Thyroid gland (tissue), 4 donors: Measurements from ENCODE around the gene SLC41A2.

Experiments
- POLR2A ChIP-seq, 2 donors: fragments of 450-650 bp; IDR thresholded peaks; one replicate each; pipeline ENCODE4 v1.6.1; 2017; ENCODE audit warnings: antibody characterized with exemption in 2 of 2, mild to moderate bottlenecking in 2 of 2, moderate library complexity in 1 of 2
- TF ChIP-seq, protein P1 (sequence below), 6 experiments: fragments of 200-600 bp in 3 of 6; fragments of 450-650 bp in 3 of 6; sonication (generic) in 3 of 6; IDR thresholded peaks; one replicate each; pipeline ENCODE4 v1.5.1; 2016 to 2019; ENCODE audit warnings: antibody characterized with exemption in 6 of 6, mild to moderate bottlenecking in 2 of 6, inconsistent platforms in 1 of 6, moderate library complexity in 1 of 6

DNA sequence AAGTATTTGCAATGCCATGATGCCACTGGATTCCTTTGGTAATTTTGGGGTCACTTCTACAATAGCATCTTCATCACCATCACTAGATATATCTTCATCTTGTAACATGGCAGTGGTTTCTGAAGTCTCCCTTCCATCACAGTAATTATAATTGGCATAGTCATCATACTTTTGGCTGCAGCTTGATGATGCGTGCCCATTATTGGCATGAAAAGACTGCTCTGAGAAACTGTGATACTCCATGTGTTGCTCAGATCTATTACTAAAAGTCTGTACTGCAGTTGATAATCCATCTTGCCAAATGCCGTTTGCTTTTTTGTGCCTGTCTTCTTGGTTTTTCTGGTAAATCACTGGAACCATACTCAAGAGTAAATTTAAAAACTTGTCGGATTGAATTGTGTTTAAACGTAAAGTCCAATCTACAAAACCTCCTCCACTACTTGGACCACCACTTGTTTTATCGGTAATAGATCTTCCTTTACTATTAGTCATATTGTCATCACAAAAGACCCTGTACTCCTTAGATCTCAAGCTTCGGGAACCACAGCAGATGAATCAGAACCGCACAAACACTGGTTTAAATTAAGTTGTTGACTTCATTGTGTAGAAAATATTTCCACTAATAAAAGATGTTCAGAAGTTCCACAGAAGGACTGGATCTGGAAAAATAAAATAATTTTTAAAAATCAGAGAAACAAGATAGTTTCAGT is 29.9 kb downstream of the SLC41A2 start:
- TF ChIP-seq, protein P1, sequence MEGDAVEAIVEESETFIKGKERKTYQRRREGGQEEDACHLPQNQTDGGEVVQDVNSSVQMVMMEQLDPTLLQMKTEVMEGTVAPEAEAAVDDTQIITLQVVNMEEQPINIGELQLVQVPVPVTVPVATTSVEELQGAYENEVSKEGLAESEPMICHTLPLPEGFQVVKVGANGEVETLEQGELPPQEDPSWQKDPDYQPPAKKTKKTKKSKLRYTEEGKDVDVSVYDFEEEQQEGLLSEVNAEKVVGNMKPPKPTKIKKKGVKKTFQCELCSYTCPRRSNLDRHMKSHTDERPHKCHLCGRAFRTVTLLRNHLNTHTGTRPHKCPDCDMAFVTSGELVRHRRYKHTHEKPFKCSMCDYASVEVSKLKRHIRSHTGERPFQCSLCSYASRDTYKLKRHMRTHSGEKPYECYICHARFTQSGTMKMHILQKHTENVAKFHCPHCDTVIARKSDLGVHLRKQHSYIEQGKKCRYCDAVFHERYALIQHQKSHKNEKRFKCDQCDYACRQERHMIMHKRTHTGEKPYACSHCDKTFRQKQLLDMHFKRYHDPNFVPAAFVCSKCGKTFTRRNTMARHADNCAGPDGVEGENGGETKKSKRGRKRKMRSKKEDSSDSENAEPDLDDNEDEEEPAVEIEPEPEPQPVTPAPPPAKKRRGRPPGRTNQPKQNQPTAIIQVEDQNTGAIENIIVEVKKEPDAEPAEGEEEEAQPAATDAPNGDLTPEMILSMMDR (IDR thresholded peaks at IDR 0.05) = no peak
- no peak for TF ChIP-seq POLR2A (IDR thresholded peaks at IDR 0.05)
